Stimulated activated CD4-positive, alpha-beta T cell treated with anti-CD3 and anti-CD28 coated beads, Interleukin-2, amount 100 ng/mL, for 4 hours (primary cell): ENCODE data around the gene MAN1A1.

Source experiments
- DNase-seq: peaks from one replicate; pipeline ENCODE4 v3.0.0-alpha.2; 2020; ENCODE audit warnings: low read depth

The MAN1A1 gene

DNA sequence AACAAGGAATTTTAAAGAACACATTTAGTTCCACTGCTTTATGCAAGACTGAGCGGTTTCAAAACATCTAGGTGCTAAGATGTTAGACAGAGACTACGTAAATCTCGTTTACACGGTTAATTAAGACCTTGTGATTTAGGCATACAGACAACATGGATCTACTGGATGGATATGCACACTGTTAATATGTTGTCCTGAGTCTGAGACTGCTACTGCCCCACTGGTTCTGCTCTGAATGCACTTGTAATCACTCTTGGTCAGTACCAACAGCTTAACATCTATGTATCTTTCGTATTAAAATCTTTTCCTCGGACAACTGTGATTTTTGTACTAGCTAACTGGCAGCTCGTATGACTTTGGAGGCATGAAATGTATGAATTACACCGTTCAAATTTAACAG lies 3.1 kb downstream of the MAN1A1 start:
- no peak for DNase-seq

DNA sequence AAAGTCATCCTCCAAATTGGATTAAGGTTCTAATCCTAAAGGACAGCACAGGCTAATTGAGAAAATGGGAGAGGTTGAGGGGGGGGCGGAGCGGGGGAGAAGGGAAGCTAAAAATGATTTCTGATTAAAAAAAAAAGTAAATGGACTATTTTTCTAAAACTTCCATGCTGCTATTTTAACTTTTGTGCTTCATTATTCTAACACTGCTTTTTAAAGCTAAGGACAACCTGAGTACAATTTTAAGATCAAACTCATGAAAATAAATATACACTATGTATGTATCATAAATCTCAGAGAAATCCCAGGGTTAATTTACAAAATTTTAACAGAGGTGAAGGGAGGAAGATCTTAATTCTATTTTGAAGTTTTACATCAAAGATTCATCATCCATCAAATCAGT lies 4.4 kb downstream of the MAN1A1 start:
- no peak for DNase-seq

DNA sequence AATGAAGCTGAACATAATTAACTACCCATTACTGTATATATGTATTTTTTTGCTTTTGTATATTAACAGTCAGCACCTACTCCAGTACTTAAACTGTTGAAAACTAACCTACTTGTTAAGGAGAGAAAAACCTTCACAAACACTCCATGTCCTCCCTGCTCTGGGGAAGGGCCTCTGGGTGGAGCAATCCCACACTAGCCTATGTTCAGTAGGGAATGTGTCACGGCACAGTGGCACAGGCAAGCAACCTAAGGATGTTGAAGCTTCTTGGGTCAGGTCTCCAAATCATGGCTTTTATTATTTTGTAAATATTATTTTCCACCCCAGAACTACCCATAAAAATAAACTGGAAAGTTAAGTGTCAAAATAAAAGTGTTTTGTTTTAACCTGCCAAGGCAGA lies 5.3 kb downstream of the MAN1A1 start:
- no peak for DNase-seq

DNA sequence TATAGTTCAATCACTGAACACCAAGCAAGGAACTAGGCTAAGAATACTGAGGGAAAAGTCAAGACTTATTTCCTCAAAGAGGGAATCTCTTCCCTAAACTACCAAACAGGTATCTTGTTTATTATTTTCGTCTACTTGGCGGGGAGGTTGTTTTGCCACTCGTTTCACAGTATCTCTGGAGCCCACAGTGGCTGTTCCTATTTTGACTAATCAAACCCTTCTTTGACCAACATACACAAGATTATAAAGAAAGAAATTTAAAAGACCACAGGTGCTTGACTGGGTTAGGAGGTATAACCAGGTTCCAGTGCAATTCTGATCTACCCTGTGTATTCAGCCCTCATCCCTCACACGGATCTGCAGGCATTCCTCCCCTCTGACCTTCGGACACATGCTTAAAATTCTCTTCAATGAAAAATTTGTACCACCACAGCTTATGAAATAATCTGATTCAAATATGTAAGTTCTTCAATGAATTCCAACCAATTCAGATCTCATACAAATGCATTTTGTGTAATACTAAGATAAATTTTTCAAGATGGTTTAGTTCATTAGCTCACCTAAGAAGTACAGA lies 5.9 kb downstream of the MAN1A1 start:
- no peak for DNase-seq

DNA sequence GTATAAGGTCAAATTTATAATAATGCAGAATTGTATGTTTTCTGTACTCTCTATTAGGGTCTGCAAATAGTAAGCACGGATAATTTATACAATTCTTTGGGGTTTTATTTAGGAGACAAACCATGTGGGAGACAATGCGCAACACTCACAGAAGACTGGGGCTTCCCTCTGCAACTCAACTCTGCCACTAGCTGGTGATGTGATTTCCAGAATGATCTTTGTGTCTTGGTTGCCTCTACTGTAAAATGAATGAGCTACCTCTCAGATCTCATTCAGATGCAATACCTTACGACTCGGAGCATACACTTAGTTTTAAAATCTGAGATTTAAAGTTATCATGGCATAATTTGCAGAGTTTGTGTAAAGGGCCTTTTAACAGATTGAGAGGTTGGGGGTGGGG lies 6.4 kb downstream of the MAN1A1 start:
- no peak for DNase-seq

DNA sequence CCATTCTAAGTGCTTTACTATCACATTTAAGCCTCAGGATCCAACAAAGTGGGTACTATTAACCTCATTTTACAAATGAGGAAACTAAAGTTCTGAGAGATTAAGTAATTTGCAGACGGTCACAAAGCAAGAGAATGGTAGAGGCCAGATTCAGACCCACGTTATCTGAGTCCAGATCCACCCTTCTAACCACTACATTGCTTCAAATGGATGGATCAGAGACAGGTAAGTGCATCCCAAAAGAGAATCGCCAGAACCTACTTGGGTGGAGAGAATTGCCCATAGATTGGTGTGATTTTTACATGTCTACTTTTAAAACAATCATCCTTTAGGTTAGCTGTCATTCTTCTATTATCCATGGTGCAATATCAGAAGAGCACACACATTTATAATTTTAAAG lies 7.1 kb downstream of the MAN1A1 start:
- no peak for DNase-seq

DNA sequence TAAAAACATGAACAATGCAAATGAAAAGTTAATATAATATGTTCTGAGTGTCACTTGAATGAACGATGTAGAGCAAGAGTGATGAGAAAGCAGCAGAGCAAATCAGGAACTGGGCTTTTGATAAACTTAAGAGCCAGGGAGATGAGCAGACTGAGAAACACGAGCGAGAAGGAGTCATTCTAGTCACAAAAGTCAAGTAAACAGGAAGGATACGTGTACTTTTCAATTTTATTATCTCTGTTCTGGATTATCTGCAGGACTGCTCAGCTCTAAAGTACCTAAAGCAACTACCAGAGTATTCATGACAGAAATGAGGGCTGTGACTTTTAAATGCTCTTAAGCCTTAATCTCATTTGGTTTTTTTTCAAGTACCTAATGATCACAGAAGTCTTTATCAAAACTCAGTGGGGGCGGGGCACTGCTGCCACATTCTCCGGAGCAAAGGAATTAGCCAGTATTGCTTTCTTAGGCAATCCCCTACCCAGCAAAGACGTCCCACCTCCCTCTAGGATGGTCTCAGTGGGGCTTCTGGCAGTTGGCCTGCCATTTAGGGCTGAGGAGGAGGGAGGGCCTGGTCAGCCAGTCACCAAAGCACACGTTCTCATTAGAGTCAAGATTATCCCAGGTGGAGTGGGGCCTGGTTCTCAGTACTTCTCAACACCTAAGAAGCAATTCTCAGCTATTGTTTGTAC lies 8.6 kb downstream of the MAN1A1 start:
- DNase-seq = no peak

DNA sequence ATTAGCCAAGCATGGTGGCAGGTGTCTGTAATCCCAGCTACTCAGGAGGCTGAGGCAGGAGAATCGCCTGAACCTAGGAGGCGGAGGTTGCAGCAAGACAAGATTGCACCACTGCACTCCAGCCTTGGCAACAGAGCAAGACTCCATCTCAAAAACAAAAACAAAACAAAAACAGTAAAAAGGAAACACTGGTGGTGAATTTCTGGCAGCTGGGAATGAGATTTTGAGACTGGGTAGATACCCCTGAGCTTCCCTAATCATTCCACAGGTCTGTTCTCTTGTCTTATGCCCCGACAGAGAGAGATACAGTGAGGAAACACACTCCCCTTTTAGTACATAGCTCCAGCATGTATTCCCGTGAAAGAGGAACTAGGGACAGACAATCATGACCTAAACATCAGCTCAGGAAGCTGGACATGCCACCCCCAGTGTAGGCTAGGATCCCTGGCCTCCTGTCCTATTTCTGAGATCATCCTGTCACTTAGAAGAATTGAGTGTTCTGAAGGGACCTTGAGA lies 9.6 kb downstream of the MAN1A1 start:
- DNase-seq = no peak

DNA sequence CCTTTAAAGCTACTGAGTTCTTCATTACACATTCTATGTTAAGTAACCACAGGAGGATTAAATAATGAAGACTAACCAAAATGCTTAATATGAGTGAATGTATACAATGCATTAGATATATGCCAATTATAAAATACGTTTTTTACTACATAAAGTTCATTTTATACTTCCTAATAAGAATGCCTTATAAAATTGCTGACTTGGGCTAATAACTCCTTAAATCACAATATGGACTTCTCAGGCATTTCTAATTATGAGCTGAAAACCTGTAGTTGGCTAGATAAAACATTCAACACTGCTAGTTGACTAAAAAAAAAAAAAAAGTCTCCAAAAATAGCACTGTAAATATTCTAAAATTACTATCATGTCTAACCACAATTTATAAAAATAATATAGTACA lies 11.8 kb downstream of the MAN1A1 start:
- DNase-seq = no peak

DNA sequence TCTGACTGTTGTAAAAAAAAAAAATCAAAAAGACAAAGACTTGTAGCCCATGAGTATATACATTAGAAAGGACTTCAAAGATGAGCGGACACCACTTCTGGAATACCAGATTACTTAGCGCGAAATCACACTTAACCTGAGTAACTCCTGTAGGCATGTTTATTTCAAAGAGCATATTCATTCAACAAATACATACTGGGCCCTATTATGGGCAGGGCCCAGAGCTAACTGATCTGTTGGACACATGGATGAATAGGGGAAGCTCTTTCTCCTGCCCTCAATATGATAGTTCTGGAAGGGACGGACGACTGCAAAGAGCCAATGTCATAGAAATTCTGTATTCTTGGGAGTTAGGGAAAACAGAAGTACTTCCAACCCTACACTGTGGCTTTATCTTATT lies 12.3 kb downstream of the MAN1A1 start:
- DNase-seq = no peak

DNA sequence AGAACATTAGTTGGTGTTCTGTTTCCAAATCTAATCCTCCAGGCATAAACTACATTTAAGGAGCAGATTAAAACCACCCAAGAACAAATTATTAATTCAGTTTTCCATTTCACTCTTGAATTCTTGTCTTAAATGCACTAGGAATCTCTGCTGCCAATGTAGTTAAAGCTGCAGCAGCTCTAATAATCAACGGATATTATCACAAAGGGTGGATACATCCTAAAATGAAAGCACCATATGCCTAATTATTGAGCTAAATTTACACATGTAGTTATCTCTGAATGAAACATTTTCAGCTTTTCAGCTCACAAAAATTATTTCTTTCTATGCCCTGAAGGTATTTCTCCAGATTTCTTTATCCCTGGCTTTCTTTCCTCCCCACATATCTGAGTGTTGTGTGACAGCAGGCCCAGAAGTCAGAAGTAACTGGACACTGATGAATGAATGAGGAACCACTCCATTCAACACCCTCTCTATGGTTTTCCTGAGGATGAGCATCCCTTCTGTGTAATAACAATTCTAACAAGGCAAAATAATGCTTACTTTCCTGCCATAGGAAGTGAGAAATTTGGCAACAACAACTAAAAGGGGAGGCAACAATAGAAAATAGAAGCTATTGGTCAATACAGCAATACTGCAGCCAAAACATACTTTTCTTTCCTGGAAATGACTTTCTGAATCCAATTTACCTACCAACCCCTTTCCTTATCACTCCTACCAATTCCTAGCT lies 14.9 kb downstream of the MAN1A1 start:
- no peak for DNase-seq

DNA sequence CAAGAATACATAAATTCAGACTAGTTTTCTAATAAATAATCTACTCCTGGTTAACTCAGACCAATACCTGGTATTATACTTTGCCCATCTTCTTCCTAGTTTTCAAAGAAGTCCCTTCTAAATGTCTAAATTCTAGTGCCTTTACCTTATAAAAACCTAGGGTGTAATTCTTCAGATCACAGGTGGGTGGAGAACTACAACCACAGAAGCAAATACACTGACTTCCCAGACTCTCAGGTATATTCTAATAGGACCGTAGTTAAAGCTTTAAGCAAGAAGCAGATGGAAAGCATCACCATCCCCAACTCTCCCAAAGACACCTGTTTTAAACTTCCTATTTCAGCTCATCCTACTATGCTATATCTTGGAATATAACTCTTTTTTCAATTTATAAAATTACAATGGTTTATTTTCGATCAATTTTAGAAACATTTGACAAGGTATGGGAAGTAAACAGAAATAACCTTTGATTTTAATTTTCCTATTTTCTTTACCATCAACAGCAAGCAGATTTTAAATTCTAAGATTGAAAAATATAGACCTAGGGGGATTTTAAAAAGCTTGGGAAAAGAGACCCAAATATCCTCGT lies 15.8 kb downstream of the MAN1A1 start:
- no peak for DNase-seq

DNA sequence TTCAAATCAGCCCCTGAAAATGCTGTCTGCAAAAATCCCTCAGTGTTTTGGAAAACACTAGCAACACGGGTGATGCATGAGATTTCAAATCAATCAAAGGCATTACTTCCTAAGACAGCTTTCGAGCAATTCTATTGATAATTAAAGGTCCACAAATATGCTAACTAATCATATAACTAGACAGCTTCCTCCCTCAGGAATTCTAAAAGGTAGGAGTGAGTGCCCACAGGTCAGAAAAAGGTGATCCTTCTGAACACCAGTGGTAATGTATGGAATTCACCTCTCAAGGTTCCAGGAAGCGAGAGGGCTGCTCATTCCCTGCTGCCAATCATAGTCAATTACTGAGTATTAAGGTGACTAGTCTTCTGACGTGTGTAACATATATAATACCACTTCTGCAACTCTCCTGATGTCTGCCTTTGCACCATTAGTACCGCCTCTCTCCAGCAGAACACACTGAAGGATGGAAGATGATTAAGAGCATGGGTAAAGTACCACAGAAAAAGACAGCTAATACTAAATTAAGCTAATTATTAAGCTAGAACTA lies 16.4 kb downstream of the MAN1A1 start:
- DNase-seq = no peak

DNA sequence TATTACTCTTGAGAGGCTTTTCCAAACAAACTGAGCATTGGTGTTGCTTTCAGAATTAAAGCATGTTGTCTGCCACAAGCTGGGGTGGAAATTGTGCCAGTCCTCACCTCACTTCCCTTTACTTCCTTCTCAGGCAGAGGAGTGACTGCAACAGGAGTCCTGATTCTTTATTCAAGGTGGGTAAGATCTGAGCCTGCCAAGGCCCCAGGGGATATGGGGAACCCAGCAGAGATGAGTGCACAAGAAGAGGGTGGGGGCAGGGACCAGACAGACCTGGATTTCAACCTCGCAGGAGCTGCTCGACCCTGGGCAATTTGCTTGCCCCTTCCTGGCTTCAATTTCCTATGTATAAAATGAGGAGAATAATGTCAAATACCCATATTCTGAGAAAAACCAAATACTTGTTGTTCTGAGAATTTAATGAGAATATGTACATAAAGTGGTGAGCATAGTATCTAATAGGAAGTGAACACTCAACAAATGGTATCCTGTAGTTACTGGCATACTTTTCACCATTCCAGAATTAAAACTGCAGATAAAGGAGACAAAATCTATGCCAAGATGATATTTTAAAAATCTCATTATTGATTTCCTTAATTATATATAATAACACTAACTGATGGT lies 17.8 kb downstream of the MAN1A1 start:
- no peak for DNase-seq

DNA sequence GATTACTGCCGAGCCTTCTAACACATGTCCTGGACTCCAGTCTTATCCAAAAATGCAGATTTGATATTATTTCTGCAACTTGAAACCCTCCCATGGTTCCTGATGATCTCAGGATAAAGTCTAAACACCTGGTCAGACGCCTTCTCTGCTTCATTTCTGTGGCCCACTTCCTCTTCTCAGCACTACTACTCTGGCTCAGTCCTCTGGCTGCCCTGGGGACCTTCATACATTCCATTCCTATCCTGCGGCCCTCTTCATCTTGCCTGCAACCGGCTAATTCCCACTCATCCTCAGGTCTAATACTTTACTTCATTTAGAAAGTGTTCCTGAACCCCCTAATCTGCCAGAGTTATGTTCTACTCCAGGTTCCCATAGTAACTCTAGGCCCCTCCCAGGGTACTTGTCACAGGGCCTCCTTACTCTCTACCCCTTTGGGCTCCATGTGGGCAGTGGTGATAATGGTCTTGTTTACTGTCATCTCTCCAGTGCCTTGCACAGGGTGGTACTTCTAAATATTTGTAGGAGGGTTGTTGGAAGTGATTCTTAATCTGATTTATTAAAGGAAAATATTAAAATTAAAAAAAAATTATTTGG lies 18.9 kb downstream of the MAN1A1 start:
- DNase-seq = no peak

DNA sequence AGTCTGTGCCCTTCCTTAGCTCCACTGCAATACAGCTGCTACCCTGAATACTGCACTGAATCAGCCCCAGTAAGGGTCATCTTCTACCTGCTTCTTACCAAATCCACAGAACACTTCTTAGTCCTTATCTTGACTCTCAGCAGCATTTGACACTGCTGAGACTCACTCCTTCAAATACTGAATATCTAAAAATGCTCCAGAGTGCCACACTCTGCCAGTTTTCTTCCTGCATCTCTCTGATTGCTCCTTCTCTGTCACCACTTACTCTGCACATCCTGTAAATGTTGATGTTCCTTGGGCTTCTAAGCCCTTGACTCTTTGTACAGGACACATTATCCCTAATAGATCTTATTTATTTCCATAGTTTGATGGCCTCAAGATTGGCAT lies 19.8 kb downstream of the MAN1A1 start:
- no peak for DNase-seq

DNA sequence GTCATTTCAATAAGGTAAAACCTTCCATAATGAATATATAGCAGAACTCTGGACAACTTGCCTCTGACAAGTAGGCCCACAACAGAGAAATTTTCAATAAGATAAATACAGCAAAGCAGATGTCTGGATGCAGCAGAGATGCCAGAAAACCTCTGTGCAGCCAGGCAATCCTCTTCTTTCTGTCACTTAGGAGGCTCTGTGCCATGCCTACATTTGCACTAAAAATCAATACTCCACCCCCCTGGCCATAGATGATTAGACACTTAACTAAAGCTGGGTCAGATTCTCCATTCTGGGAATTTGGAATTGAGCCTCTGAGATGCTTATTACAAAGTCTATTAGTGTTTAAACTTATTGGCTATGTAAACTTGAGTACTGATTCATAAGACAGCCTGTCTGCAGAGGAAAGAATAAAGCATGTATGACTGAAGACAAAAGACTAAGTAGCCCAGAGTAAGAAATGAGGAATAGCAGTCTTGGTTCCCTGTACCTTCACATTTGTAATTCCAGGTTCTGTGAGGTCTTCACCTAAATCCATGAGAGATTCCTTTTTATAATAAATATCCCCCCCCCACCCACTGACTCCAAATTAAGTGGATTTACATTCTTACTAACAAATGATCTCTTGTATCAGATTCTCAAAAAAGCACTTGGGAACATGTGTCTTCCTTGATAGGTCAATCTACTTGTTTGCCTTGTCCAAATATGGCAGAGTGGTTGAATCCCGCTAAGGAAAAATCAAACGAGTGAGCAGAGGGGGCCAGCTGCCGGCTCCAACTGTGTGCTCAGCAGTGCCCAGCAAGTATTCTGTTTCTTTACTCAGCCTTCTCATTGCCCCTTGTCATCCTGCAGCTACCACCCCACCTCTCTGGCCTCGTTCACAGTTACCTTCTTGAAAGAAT lies 20.4 kb downstream of the MAN1A1 start:
- DNase-seq = no peak

DNA sequence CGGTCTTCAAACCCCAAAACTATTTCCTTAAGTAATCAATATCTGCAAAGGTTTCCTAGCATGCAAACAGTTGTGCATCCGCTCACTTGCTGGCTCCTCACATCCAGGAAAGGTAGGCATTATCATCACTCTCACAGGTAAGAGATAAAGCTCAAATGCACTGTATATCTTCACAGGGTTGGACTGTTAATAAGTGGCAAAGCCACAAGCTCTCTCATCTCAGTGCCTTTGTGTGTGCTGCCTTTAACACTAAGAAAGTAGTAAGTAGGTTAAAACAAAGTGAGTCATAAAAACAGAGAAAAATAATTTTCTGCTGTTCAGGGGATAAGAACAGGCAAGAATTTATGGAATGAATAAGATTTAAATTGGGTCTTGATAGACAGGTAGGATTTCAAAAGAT lies 21.3 kb downstream of the MAN1A1 start:
- no peak for DNase-seq

DNA sequence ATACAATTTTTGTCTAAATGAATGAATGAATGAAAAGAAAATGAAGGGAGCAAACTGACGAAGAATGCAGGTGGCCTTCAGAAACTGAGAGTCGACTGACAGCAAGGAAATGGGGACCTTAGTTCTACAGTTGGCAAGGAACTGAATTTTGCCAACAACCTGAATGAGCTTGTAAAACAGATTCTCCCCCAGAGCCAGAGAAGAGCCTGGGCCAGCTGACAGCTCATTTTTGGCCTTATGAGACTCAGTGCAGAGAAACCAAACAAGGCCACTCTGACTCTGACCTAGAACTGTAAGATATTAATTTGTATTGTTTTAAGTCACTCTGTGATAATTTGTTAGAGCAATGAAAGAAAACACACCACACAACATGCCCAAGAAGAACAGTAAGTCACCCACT lies 21.8 kb downstream of the MAN1A1 start:
- DNase-seq = no peak

DNA sequence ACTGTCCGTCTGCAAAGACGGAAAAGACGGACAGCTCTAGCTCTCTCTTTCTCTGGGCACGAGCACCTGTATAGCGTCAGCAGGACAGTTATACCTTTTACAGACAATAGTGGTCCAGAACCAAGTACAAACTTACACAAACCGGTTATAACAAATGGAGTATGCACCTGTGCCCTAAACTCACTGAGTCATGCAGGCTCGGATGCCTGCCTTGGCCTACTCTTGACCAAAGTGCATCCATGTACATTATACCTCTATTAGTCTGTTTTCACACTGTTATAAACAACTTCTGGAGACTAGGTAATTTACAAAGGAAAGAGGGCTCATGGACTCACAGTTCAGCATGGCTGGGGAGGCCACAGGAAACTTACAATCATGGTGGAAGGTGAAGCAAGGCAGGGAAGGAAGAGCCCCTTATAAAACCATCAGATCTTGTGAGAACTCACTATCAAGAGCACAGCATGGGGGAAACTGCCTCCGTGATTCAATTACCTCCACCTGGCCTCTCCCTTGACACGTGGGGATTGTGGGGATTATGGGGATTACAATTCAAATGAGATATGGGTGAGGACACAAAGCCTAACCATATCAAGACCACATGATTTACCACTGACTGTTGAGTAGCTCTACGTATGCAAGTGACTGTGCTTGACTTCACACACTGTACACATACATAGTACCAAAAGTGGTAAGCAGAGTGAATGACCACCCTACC lies 23.1 kb downstream of the MAN1A1 start:
- no peak for DNase-seq
